Neuronal stem cell (in vitro differentiated cells): ENCODE data around the gene NNMT.

Experiments
- DNase-seq: peaks from one replicate; pipeline ENCODE4 v3.0.0-alpha.2; 2013; ENCODE audit warnings: low spot score
- H2AFZ ChIP-seq: one replicate; pipeline ENCODE4 v1.6.1; 2013; ENCODE audit warnings: mild to moderate bottlenecking, low read length, inconsistent platforms
- H2AK5ac ChIP-seq: 2 replicates; pipeline ENCODE4 v1.6.1; 2013; ENCODE audit warnings: low read depth, mild to moderate bottlenecking, inconsistent platforms, low read length, moderate library complexity, mixed read lengths
- H2BK120ac ChIP-seq: 2 replicates; pipeline ENCODE4 v1.6.1; 2013; ENCODE audit warnings: low read depth, mild to moderate bottlenecking, inconsistent platforms, low read length, moderate library complexity, mixed read lengths
- H2BK12ac ChIP-seq: one replicate; pipeline ENCODE4 v1.6.1; 2013; ENCODE audit warnings: low read length, inconsistent platforms
- H2BK15ac ChIP-seq: 2 replicates; pipeline ENCODE4 v1.6.1; 2013; ENCODE audit warnings: mild to moderate bottlenecking, low read length, inconsistent platforms, mixed read lengths
- H2BK5ac ChIP-seq: one replicate; pipeline ENCODE4 v1.6.1; 2013; ENCODE audit warnings: inconsistent platforms, mild to moderate bottlenecking, low read length, moderate library complexity
- H3K14ac ChIP-seq: one replicate; pipeline ENCODE4 v1.6.1; 2013; ENCODE audit warnings: low read length, inconsistent platforms
- H3K18ac ChIP-seq: 2 replicates; pipeline ENCODE4 v1.6.1; 2013; ENCODE audit warnings: low read length, inconsistent platforms
- H3K23ac ChIP-seq: 2 replicates; pipeline ENCODE4 v1.6.1; 2013; ENCODE audit warnings: low read depth, mild to moderate bottlenecking, mixed read lengths, low read length, inconsistent platforms; ENCODE audit not compliant: poor library complexity
- H3K27ac ChIP-seq: replicated peaks from 3 replicates; pipeline ENCODE4 v1.5.1; 2013; ENCODE audit warnings: low read length, inconsistent platforms
- H3K27me3 ChIP-seq, 3 experiments: 2 replicates each; pipeline ENCODE4 v1.6.1; 2013; ENCODE audit warnings: low read length in 3 of 3, mild to moderate bottlenecking in 2 of 3, inconsistent platforms in 1 of 3, low read depth in 1 of 3, mixed read lengths in 1 of 3, moderate library complexity in 1 of 3; ENCODE audit not compliant: control insufficient read depth in 3 of 3, insufficient read depth in 3 of 3
- H3K36me3 ChIP-seq, 2 donors: replicated peaks in 1 of 2; 2 replicates each; pipeline ENCODE4 v1.6.1; 2013; ENCODE audit warnings: low read length in 2 of 2; ENCODE audit not compliant: control insufficient read depth in 2 of 2, insufficient read depth in 2 of 2
- H3K4ac ChIP-seq: 2 replicates; pipeline ENCODE4 v1.6.1; 2013; ENCODE audit warnings: inconsistent platforms, mild to moderate bottlenecking, low read length, moderate library complexity
- H3K4me1 ChIP-seq, 2 donors: 1 replicate in 1 of 2; 2 replicates in 1 of 2; pipeline ENCODE4 v1.6.1; 2013; ENCODE audit warnings: low read length in 2 of 2, low read depth in 1 of 2; ENCODE audit not compliant: control insufficient read depth in 2 of 2, insufficient read depth in 1 of 2
- H3K4me2 ChIP-seq: one replicate; pipeline ENCODE4 v1.6.1; 2013; ENCODE audit warnings: mild to moderate bottlenecking, low read length, inconsistent platforms; ENCODE audit not compliant: insufficient read depth, poor library complexity, severe bottlenecking
- H3K4me3 ChIP-seq, 2 donors: 2 replicates each; pipeline ENCODE4 v1.5.1; 2013; ENCODE audit warnings: low read length in 2 of 2, mild to moderate bottlenecking in 2 of 2, inconsistent platforms in 1 of 2, moderate library complexity in 1 of 2
- H3K79me1 ChIP-seq: one replicate; pipeline ENCODE4 v1.6.1; 2013; ENCODE audit warnings: low read depth, mild to moderate bottlenecking, inconsistent platforms, low read length, moderate library complexity
- H3K9ac ChIP-seq: one replicate; pipeline ENCODE4 v1.6.1; 2013; ENCODE audit warnings: mild to moderate bottlenecking, low read depth, low read length, inconsistent platforms; ENCODE audit not compliant: poor library complexity
- H3K9me3 ChIP-seq, 2 donors: replicated peaks in 1 of 2; 2 replicates each; pipeline versions ENCODE3 to v1.6.1; 2013; ENCODE audit warnings: low read length in 2 of 2, mild to moderate bottlenecking in 2 of 2, inconsistent platforms in 1 of 2, low read depth in 1 of 2, mixed read lengths in 1 of 2, moderate library complexity in 1 of 2; ENCODE audit not compliant: control insufficient read depth in 2 of 2, insufficient read depth in 1 of 2
- H4K8ac ChIP-seq: one replicate; pipeline ENCODE4 v1.6.1; 2013; ENCODE audit warnings: low read depth, mild to moderate bottlenecking, inconsistent platforms, low read length, moderate library complexity
- H4K91ac ChIP-seq: one replicate; pipeline ENCODE4 v1.6.1; 2013; ENCODE audit warnings: low read length, low read depth, mild to moderate bottlenecking, inconsistent platforms; ENCODE audit not compliant: poor library complexity
- WGBS, 2 donors: extraction: QIAGEN DNeasy Blood & Tissue Kit; methylation state at CpG; one replicate each; pipeline ENCODE4 v1.1.7; 2013; ENCODE audit warnings: missing lambda C conversion rate in 2 of 2, mixed read lengths in 1 of 2; ENCODE audit not compliant: insufficient read length in 2 of 2, insufficient replicate concordance in 1 of 2; ENCODE audit errors: extremely low coverage in 2 of 2; 5-methylcytosine and 5-hydroxymethylcytosine counted together

NNMT gene

GRCh38 chr11:114318361-114318760 lies 22.2 kb downstream of the NNMT start:
- Histone ChIP-seq H2BK5ac (no peak overlapping the region), H2AFZ (no peak overlapping the region), H4K8ac (no peak overlapping the region), H2AK5ac (no peak overlapping the region), H3K27me3 (peaks cover 0 to 22% (median 0%) of the 10 kb centered on the region in 3 experiments), H3K27ac (no peak overlapping the region), H3K18ac (no peak overlapping the region), H4K91ac (no peak overlapping the region), H3K36me3 (no peaks in the 10 kb centered on the region), H3K79me1 (no peaks in the 10 kb centered on the region), H3K4me3 (no peak overlapping the region), H3K9ac (no peak overlapping the region), H2BK120ac (no peak overlapping the region), H3K23ac (no peak overlapping the region), H3K4me1 (peaks cover 0 to 2% of the 10 kb centered on the region in 2 donors), H3K9me3 (no peaks in the 10 kb centered on the region), H2BK12ac (no peak overlapping the region), H2BK15ac (no peak overlapping the region), H3K4me2 (no peak overlapping the region), H3K4ac (no peak overlapping the region), H3K14ac (no peak overlapping the region)
- no peak for DNase-seq
- WGBS, 2 donors, result no CpG with 5 or more reads among the region's 4 CpGs

DNA sequence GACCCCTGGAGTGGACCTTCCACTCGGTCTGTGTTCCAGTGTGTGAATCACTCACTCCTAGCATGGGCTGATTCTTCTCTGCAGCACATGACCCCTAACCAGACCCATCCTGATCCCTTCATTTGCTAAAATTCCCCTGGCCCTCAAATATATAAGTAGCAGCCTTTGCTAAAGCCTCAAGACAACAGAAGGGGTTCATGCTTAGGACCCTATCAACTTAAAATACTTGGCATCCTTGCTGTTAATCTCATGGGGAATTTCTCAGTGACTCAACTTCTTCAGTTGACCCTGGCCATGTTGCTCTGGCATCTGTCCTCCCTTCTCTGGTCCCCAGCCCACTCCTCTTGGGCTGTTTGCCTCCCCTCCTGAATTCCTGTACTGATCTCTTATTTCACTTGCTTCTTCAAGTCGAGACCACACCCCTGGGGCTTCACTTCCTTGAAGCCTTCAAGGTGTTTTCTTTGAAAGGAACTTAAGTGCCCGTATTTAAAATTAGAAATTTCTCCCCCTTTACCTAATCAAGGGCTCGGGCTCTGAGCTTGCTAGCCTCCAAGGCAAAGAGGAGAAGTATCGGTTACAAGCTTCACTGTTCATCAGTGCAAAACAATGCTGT lies 23.6 kb downstream of the NNMT start:
- H2AK5ac ChIP-seq, result no peak overlapping the region
- H3K4me1 ChIP-seq, result peaks cover 0 to 2% of the 10 kb centered on the region in 2 donors
- H3K27ac ChIP-seq, result no peak overlapping the region
- no peak overlapping the region for H3K4ac ChIP-seq
- H4K8ac ChIP-seq, result no peak overlapping the region
- H4K91ac ChIP-seq, result no peak overlapping the region
- no peaks in the 10 kb centered on the region for H3K9me3 ChIP-seq
- no peak overlapping the region for H3K4me3 ChIP-seq
- no peak overlapping the region for H2AFZ ChIP-seq
- H2BK5ac ChIP-seq, result no peak overlapping the region
- no peak overlapping the region for H3K14ac ChIP-seq
- no peak overlapping the region for H2BK15ac ChIP-seq
- H3K27me3 ChIP-seq, result peaks cover 0 to 22% (median 0%) of the 10 kb centered on the region in 3 experiments
- H3K79me1 ChIP-seq, result no peaks in the 10 kb centered on the region
- no peak overlapping the region for H3K4me2 ChIP-seq
- no peak overlapping the region for H3K23ac ChIP-seq
- H2BK12ac ChIP-seq, result no peak overlapping the region
- no peak overlapping the region for H3K9ac ChIP-seq
- no peak overlapping the region for H3K18ac ChIP-seq
- no peak overlapping the region for H2BK120ac ChIP-seq
- H3K36me3 ChIP-seq, result no peaks in the 10 kb centered on the region
- WGBS, 2 donors, result no CpG with 5 or more reads among the region's 5 CpGs
- no peak for DNase-seq

GRCh38 chr11:114321621-114322257 lies 25.5 kb downstream of the NNMT start:
- H3K36me3 ChIP-seq, result no peaks in the 10 kb centered on the region
- H3K9ac ChIP-seq, result no peak overlapping the region
- no peaks in the 10 kb centered on the region for H3K79me1 ChIP-seq
- no peak overlapping the region for H3K23ac ChIP-seq
- no CpG with 5 or more reads among the region's 6 CpGs for WGBS, 2 donors
- H2BK120ac ChIP-seq, result no peak overlapping the region
- DNase-seq, result no peak
- H2BK12ac ChIP-seq, result no peak overlapping the region
- H3K4me2 ChIP-seq, result no peak overlapping the region
- peaks cover 0 to 2% of the 10 kb centered on the region in 2 donors for H3K4me1 ChIP-seq
- no peak overlapping the region for H2BK15ac ChIP-seq
- no peak overlapping the region for H3K4ac ChIP-seq
- H4K91ac ChIP-seq, result no peak overlapping the region
- H3K27ac ChIP-seq, result no peak overlapping the region
- H3K14ac ChIP-seq, result no peak overlapping the region
- H3K18ac ChIP-seq, result no peak overlapping the region
- H2BK5ac ChIP-seq, result no peak overlapping the region
- no peak overlapping the region for H2AK5ac ChIP-seq
- H3K4me3 ChIP-seq, result no peak overlapping the region
- H2AFZ ChIP-seq, result no peak overlapping the region
- H3K27me3 ChIP-seq, result peaks cover 0 to 18% (median 0%) of the 10 kb centered on the region in 3 experiments
- no peak overlapping the region for H4K8ac ChIP-seq
- H3K9me3 ChIP-seq, result no peaks in the 10 kb centered on the region

- no peak overlapping the region for H3K4me2 ChIP-seq
- no peak for DNase-seq
- no peak overlapping the region for H3K4me3 ChIP-seq
- no peak overlapping the region for H2BK120ac ChIP-seq
- H3K79me1 ChIP-seq, result no peaks in the 10 kb centered on the region
- no peaks in the 10 kb centered on the region for H3K9me3 ChIP-seq
- H3K36me3 ChIP-seq, result no peaks in the 10 kb centered on the region
- no peak overlapping the region for H3K18ac ChIP-seq
- H2BK5ac ChIP-seq, result no peak overlapping the region
- H3K27ac ChIP-seq, result no peak overlapping the region
- no peak overlapping the region for H2BK15ac ChIP-seq
- no peak overlapping the region for H3K23ac ChIP-seq
- no CpG with 5 or more reads among the region's 2 CpGs for WGBS, 2 donors
- H3K9ac ChIP-seq, result no peak overlapping the region
- no peak overlapping the region for H4K8ac ChIP-seq
- H2BK12ac ChIP-seq, result no peak overlapping the region
- no peak overlapping the region for H3K14ac ChIP-seq
- no peak overlapping the region for H3K4ac ChIP-seq
- peaks cover 0 to 2% of the 10 kb centered on the region in 2 donors for H3K4me1 ChIP-seq
- no peak overlapping the region for H4K91ac ChIP-seq
- no peak overlapping the region for H2AK5ac ChIP-seq
- H2AFZ ChIP-seq, result no peak overlapping the region
- H3K27me3 ChIP-seq, result peaks cover 0 to 18% (median 0%) of the 10 kb centered on the region in 3 experiments
These were observed 26.7 kb downstream of the NNMT start for GRCh38 chr11:114322934-114323333.
